Measurements from ENCODE around the gene MIOX. TPM values are rescaled to one million over a fixed set of nuclear protein-coding genes. Genes with fewer than 3 reads are reported as not detected.

The MIOX gene
- total and polyA plus RNA-seq, 10 of the 15 experiments (the other 5 are each of a cell fraction or from before 2014, with no cell fraction given), result 0.10 to 0.31 TPM; not detected in 8

DNA sequence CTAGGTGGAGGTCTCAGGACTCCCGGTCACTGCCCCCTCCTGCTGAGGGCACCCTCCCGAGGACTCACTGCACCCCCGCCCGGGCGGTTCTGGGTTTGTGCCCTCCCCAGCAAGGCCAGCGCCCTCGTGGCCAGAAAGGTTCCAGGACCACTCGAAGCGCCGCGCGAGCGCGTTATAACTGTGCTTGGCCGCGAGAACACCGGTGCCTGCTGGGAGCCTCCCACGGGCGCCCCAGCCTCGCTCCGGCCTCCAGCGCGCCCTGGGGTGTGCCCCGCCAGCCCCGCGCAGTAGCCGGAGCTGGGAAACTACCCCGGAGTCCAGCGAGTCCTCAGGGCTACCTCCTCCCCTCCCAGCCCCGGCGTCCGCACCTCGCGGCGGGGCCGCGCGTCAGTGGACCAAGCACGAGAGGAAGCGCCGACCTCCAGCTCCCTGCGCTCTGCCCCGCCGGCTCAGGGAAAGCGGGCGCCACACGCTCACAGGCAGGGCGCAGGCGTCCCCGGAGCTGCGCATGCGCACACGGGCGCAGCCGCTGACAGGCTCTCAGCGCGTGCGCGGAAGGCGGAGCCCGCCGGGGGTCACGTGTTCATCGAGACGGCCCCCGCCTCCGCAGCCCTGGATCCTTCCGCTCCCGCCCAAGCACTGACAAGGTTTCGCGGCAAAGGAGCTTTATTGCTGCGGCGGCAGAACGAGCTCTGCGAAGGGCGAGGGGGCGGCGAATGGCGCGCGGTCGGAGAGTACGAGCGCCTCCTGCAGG is 38.6 kb downstream of the MIOX start, which contains the start of gene SCO2 (continued):
- TF ChIP-seq BACH1 (IDR thresholded peaks at IDR 0.05; ENCODE audit: borderline replicate concordance), result peak; percentile 43
- TF ChIP-seq CREM (IDR thresholded peaks at IDR 0.05; ENCODE audit: low read depth), result 0 out of 2 replicates have a peak, but pooled peaks have one; percentile 27
- TF ChIP-seq BCL11A (IDR thresholded peaks at IDR 0.05; ENCODE audit: low read depth, low read length), result no peak; the same call in 1 of the 2 replicates
- no peak for TF ChIP-seq SREBF1 (IDR thresholded peaks at IDR 0.05; ENCODE audit: low read length)
- TF ChIP-seq RAD21 (IDR thresholded peaks at IDR 0.05; ENCODE audit: insufficient read depth, low read depth, low read length), result peak; percentile 45; the same call in 1 of the 2 replicates
- peak; percentile 61 for TF ChIP-seq KLF5 (IDR thresholded peaks at IDR 0.05; ENCODE audit: partially characterized antibody)
- peak; percentile 40; the same call in 1 of the 2 replicates for TF ChIP-seq NR2F1 (conservative IDR thresholded peaks at IDR 0.05)
- TF ChIP-seq GABPA (IDR thresholded peaks at IDR 0.05; ENCODE audit: low read depth), result no peak
- TF ChIP-seq MYC (IDR thresholded peaks at IDR 0.05; ENCODE audit: insufficient read depth, insufficient read length, insufficient replicate concordance, low read length, severe bottlenecking), result no peak
- peak in 1 of 2 experiments; percentile 7; a peak in 1 of 4 replicates for TF ChIP-seq IKZF2 (IDR thresholded peaks at IDR 0.05)
- TF ChIP-seq CEBPB (IDR thresholded peaks at IDR 0.05; ENCODE audit: borderline replicate concordance in 1 of 2, low read depth in 2 of 2, low read length in 2 of 2), result no peak
- no peak for TF ChIP-seq MYB (IDR thresholded peaks at IDR 0.05; ENCODE audit: borderline replicate concordance, low read depth, low read length)
- no peak for TF ChIP-seq BRCA1 (IDR thresholded peaks at IDR 0.05; ENCODE audit: low read depth, low read length)
- TF ChIP-seq ZBTB11 (CRISPR knock-in tag; IDR thresholded peaks at IDR 0.05), result no peak
- TF ChIP-seq RCOR1 (conservative IDR thresholded peaks at IDR 0.05; ENCODE audit: low read depth, low read length), result no peak
- no peak; the same call in 1 of the 2 replicates for TF ChIP-seq SIN3A (IDR thresholded peaks at IDR 0.05; ENCODE audit: low read depth, low read length)
- TF ChIP-seq POU2F2 (IDR thresholded peaks at IDR 0.05; ENCODE audit: borderline replicate concordance, low read depth, low read length), result peak; percentile 73
- TF ChIP-seq SMAD5 (IDR thresholded peaks at IDR 0.05; ENCODE audit: low read depth), result peak; percentile 88
- TF ChIP-seq RAD51 (IDR thresholded peaks at IDR 0.05), result peak; percentile 95
- no peak for TF ChIP-seq ZNF384 (IDR thresholded peaks at IDR 0.05; ENCODE audit: borderline replicate concordance, low read depth, low read length)
- no peak for TF ChIP-seq CBX3 (IDR thresholded peaks at IDR 0.05; ENCODE audit: borderline replicate concordance, low read depth)
- peak; percentile 75; the same call in 1 of the 2 replicates for TF ChIP-seq SMARCA5 (IDR thresholded peaks at IDR 0.05)
- no peak for TF ChIP-seq PML (IDR thresholded peaks at IDR 0.05; ENCODE audit: low read length)
- TF ChIP-seq IRF4 (IDR thresholded peaks at IDR 0.05; ENCODE audit: low read depth, low read length), result no peak
- TF ChIP-seq, protein P1, sequence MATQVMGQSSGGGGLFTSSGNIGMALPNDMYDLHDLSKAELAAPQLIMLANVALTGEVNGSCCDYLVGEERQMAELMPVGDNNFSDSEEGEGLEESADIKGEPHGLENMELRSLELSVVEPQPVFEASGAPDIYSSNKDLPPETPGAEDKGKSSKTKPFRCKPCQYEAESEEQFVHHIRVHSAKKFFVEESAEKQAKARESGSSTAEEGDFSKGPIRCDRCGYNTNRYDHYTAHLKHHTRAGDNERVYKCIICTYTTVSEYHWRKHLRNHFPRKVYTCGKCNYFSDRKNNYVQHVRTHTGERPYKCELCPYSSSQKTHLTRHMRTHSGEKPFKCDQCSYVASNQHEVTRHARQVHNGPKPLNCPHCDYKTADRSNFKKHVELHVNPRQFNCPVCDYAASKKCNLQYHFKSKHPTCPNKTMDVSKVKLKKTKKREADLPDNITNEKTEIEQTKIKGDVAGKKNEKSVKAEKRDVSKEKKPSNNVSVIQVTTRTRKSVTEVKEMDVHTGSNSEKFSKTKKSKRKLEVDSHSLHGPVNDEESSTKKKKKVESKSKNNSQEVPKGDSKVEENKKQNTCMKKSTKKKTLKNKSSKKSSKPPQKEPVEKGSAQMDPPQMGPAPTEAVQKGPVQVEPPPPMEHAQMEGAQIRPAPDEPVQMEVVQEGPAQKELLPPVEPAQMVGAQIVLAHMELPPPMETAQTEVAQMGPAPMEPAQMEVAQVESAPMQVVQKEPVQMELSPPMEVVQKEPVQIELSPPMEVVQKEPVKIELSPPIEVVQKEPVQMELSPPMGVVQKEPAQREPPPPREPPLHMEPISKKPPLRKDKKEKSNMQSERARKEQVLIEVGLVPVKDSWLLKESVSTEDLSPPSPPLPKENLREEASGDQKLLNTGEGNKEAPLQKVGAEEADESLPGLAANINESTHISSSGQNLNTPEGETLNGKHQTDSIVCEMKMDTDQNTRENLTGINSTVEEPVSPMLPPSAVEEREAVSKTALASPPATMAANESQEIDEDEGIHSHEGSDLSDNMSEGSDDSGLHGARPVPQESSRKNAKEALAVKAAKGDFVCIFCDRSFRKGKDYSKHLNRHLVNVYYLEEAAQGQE (IDR thresholded peaks at IDR 0.05; ENCODE audit: low read depth, low read length), result no peak
- TF ChIP-seq HCFC1 (IDR thresholded peaks at IDR 0.05; ENCODE audit: low read length), result peak; percentile 45
